Neural crest cell (in vitro differentiated cells): ENCODE measurements around the gene SLC25A11. TPM values are rescaled to one million over a fixed set of nuclear protein-coding genes. Genes with fewer than 3 reads are reported as not detected.
A peak's percentile ranks its signal among the peaks of the same experiment; 100 is the strongest.

Experiments used
- DNase-seq: peaks from one replicate; pipeline ENCODE4 v3.0.0; 2021; ENCODE audit warnings: low read depth, mixed read lengths, low spot score
- H3K27ac Mint-ChIP-seq: one replicate; pipeline ENCODE4 v1.8.0; 2021; ENCODE audit warnings: mild to moderate bottlenecking, mixed read lengths; ENCODE audit not compliant: unreplicated experiment
- H3K27me3 Mint-ChIP-seq: 2 replicates; pipeline ENCODE4 v1.8.0; 2021; ENCODE audit warnings: low read depth, mild to moderate bottlenecking, mixed read lengths
- H3K36me3 Mint-ChIP-seq: 2 replicates; pipeline ENCODE4 v1.8.0; 2021; ENCODE audit warnings: low read depth, mild to moderate bottlenecking, mixed read lengths
- H3K4me1 Mint-ChIP-seq: 2 replicates; pipeline ENCODE4 v1.8.0; 2021; ENCODE audit warnings: mixed read lengths
- H3K4me3 Mint-ChIP-seq: one replicate; pipeline ENCODE4 v1.8.0; 2021; ENCODE audit warnings: mild to moderate bottlenecking, mixed read lengths
- H3K9me3 Mint-ChIP-seq: 2 replicates; pipeline ENCODE4 v1.8.0; 2021; ENCODE audit warnings: mixed read lengths
- total RNA-seq: library from RNA; stranded (reverse); gene quantifications from 2 replicates; pipeline ENCODE4 v1.2.1, GENCODE V29; 2021
- TF ChIP-seq, protein P1 (sequence below): fragments of 200-600 bp; sonication (generic); conservative IDR thresholded peaks from 2 replicates; pipeline ENCODE4 v1.5.0; 2021; ENCODE audit warnings: antibody characterized with exemption, mild to moderate bottlenecking

SLC25A11 gene
- total RNA-seq, 1 donor from 2014 or later, result 67.7 TPM

DNA sequence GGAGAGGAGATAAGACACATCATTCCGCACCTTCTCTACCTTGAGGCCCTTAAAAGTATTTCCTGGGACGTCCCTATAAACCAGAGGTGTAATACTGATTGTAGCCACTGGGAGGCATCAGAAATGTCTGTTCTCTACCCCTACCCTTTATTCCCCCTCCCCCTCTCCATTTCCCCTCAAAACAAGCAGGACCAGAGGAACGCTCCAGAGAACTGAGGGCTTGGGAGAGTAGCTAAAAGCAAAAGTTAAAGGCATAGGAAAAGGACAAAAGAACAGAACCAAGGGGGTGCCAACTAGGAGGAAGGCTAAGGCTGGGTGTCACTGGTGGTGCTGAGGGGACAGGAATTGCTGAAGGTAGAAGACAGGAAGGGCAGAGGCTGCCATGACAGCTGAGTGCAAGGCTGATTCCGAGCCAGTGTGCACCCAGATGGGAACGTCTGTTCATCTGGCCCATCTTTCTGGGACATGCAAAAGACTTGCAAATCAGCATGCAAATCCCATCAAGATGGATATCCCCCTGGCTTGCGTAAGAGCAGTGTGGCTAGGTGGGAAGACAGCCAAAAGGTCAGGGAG, 40.9 kb upstream of the SLC25A11 start:
- H3K36me3 Mint-ChIP-seq, result no peaks in the 10 kb centered on the region
- TF ChIP-seq, protein P1, sequence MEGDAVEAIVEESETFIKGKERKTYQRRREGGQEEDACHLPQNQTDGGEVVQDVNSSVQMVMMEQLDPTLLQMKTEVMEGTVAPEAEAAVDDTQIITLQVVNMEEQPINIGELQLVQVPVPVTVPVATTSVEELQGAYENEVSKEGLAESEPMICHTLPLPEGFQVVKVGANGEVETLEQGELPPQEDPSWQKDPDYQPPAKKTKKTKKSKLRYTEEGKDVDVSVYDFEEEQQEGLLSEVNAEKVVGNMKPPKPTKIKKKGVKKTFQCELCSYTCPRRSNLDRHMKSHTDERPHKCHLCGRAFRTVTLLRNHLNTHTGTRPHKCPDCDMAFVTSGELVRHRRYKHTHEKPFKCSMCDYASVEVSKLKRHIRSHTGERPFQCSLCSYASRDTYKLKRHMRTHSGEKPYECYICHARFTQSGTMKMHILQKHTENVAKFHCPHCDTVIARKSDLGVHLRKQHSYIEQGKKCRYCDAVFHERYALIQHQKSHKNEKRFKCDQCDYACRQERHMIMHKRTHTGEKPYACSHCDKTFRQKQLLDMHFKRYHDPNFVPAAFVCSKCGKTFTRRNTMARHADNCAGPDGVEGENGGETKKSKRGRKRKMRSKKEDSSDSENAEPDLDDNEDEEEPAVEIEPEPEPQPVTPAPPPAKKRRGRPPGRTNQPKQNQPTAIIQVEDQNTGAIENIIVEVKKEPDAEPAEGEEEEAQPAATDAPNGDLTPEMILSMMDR, result peak; percentile 77
- DNase-seq, result peak; percentile 64

DNA sequence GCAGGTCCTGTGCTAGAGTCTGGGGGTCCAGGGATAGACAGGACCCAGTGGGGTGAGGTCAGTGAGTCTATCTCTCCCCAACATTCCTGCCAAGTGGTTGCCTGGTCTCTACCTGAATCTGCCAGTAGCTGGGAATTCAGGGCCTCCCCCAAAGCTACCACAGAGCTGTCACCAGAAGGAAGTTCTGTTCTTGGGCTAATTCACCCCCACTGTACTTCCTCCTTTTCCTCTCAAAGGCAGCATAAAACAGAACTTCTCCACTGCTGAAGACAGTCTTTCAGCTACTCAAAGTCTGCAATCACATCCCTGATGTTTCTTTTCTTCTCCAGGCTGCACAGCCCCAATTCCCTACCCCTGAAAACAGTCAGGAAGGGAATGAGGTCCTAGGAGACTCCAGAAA, 38.9 kb upstream of the SLC25A11 start:
- H3K27ac Mint-ChIP-seq, result no peak overlapping the region
- peaks cover 12% of the 10 kb centered on the region for H3K4me1 Mint-ChIP-seq
- H3K9me3 Mint-ChIP-seq, result no peaks in the 10 kb centered on the region
- DNase-seq, result no peak
- H3K4me3 Mint-ChIP-seq, result no peak overlapping the region
- H3K36me3 Mint-ChIP-seq, result peaks cover 5% of the 10 kb centered on the region
- H3K27me3 Mint-ChIP-seq, result peaks cover 3% of the 10 kb centered on the region
- TF ChIP-seq, protein P1, result no peak

More for the DNA sequence above, 40.9 kb upstream of the SLC25A11 start:
- Mint-ChIP-seq H3K4me1 (peaks cover 7% of the 10 kb centered on the region), H3K4me3 (peak overlapping the region; percentile 75), H3K27me3 (no peaks in the 10 kb centered on the region), H3K9me3 (no peaks in the 10 kb centered on the region), H3K27ac (no peak overlapping the region)

DNA sequence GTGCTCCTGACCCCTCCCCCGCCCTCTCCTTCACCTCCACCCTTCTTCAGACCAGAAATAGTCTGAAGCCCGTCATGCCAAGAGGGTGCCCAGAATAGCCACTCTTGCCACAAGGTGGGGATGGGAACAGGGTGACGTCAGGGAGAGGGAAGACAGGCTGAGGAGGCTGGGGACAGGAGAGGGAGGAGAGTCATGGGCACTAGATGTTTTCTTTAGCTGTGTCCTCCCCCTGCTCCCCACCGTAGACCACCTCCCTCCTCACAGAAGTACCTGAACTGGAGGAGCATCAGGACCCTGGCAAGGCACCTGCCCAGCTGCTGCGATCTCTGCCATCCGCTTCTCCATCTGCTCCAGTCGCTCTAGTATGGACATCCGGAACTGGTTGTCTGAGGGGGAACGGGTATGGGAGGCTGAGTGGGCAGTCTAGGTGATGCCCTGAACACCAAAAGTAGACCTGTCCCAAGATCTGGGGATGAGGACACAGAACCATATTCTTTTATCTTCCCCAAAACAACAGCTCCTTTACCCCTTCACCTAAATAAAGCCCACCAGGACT, 34.3 kb upstream of the SLC25A11 start:
- Mint-ChIP-seq H3K36me3 (peaks cover 11% of the 10 kb centered on the region), H3K4me1 (peaks cover 20% of the 10 kb centered on the region), H3K27ac (no peak overlapping the region), H3K4me3 (peak overlapping the region; percentile 64), H3K9me3 (no peaks in the 10 kb centered on the region), H3K27me3 (peaks cover 3% of the 10 kb centered on the region)
- TF ChIP-seq, protein P1, result no peak
- DNase-seq, result no peak

DNA sequence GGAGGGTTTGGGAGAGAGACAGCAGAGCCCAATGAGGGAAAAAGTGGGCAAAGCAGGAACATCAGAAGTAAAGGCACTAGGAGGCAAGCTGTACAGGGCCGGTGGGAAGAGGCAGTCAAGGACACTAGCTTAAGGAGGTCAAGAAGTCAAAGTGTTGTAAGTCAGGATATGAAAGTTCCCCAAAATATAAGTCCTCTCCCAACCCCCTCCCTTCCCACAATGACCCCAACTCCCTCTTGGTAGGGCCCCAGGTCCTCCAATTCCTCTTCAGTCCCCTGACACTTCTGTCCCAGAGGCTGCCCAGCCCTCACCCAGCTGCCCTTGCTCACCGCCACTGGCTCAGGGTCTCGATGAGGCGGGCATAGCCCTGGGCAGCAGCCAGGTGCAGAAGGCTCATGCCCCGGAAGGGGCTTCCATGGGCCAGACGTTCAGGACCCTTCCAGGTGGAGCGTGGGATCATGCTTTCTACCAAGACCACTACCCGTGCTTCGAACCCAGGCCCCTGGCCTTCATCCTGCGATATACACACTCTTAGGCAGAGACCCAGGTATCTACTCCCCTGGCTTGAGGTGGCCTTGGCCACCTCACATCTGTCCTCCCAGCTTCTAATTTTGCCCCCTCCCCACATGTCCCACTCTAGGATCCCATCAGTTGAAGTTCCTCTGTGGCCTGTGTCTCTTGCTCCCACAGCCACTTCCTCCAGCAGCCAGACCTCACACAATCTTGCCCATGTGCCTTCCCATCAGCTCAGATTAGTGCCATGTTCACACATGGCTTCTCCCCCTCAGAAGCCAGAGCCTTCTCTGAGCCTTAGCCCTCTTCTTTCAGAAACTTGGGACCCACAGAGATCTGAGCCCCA, 33.6 kb upstream of the SLC25A11 start:
- peaks cover 27% of the 10 kb centered on the region for H3K4me1 Mint-ChIP-seq
- H3K27ac Mint-ChIP-seq, result no peak overlapping the region
- TF ChIP-seq, protein P1, result no peak
- no peak for DNase-seq
- H3K36me3 Mint-ChIP-seq, result peaks cover 11% of the 10 kb centered on the region
- no peaks in the 10 kb centered on the region for H3K9me3 Mint-ChIP-seq
- peaks cover 3% of the 10 kb centered on the region for H3K27me3 Mint-ChIP-seq
- H3K4me3 Mint-ChIP-seq, result peak overlapping the region; percentile 68

DNA sequence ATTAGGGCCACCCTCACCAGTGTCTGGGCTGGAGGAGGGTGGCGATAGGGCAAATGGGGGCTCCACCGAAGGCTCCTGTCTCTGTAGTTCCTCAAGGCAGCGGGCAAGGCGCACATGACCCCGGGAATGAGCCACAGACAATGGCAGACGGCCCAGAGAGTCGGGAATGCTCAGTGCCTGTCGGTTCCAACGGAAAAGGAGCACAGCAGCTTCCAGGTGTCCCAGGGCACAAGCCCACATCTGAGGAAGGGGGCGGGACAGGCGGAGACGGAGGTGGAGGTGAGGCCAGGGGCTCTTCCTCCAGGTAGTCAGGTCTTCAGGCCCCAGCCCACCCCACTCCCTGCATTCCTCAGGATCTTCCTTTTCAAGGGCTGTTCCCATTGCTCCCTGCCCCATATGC, 32.9 kb upstream of the SLC25A11 start:
- TF ChIP-seq, protein P1, result no peak
- Mint-ChIP-seq H3K36me3 (peaks cover 11% of the 10 kb centered on the region), H3K9me3 (no peaks in the 10 kb centered on the region), H3K4me3 (peak overlapping the region; percentile 68), H3K4me1 (peaks cover 27% of the 10 kb centered on the region), H3K27me3 (peaks cover 3% of the 10 kb centered on the region), H3K27ac (peak overlapping the region; percentile 95)
- DNase-seq, result no peak
